Activated naive CD4-positive, alpha-beta T cell treated with anti-CD3 and anti-CD28 coated beads, Interleukin-2, amount 50 U/mL, for 24 hours (primary cell): Measurements from ENCODE around the gene CCDC149.

Source experiments
- H3K27ac Mint-ChIP-seq: one replicate; pipeline ENCODE4 v1.8.0; 2021; ENCODE audit warnings: mild to moderate bottlenecking, mixed read lengths
- H3K27me3 Mint-ChIP-seq: one replicate; pipeline ENCODE4 v1.8.0; 2021; ENCODE audit warnings: mixed read lengths
- H3K36me3 Mint-ChIP-seq: one replicate; pipeline ENCODE4 v1.8.0; 2021; ENCODE audit warnings: mixed read lengths
- H3K4me1 Mint-ChIP-seq: one replicate; pipeline ENCODE4 v1.8.0; 2021; ENCODE audit warnings: mixed read lengths
- H3K4me3 Mint-ChIP-seq: one replicate; pipeline ENCODE4 v1.8.0; 2021; ENCODE audit warnings: mild to moderate bottlenecking, mixed read lengths
- H3K9me3 Mint-ChIP-seq: one replicate; pipeline ENCODE4 v1.8.0; 2021; ENCODE audit warnings: mixed read lengths

Gene CCDC149

GRCh38 chr4:24912252-24913118 lies at the start of gene CCDC149:
Gene CCDC149, minus strand, starts transcription at chr4:24913042. Its CDS starts 178 bp downstream, at chr4:24912864.
- Mint-ChIP-seq H3K4me3 (peak within 1 kb of the TSS; percentile 51), H3K9me3 (peaks cover 9% of the 10 kb centered on the region)

GRCh38 chr4:24957886-24958285 lies 45.0 kb upstream of the CCDC149 start:
- no peak overlapping the region for H3K27ac Mint-ChIP-seq
- no peak overlapping the region for H3K4me3 Mint-ChIP-seq
- no peaks in the 10 kb centered on the region for H3K4me1 Mint-ChIP-seq
- H3K36me3 Mint-ChIP-seq = peaks cover 2% of the 10 kb centered on the region
- H3K9me3 Mint-ChIP-seq = peaks cover 13% of the 10 kb centered on the region
- H3K27me3 Mint-ChIP-seq = peaks cover 4% of the 10 kb centered on the region

More at GRCh38 chr4:24912252-24913118, at the start of gene CCDC149:
- no peak within 1 kb of the TSS for H3K27ac Mint-ChIP-seq
- H3K27me3 Mint-ChIP-seq = peaks cover 41% of the 10 kb centered on the region
- H3K4me1 Mint-ChIP-seq = peaks cover 4% of the 10 kb centered on the region
- peaks cover 1% of the 10 kb centered on the region for H3K36me3 Mint-ChIP-seq

GRCh38 chr4:24956763-24957162 lies 43.9 kb upstream of the CCDC149 start:
- peaks cover 4% of the 10 kb centered on the region for H3K27me3 Mint-ChIP-seq
- no peak overlapping the region for H3K27ac Mint-ChIP-seq
- no peak overlapping the region for H3K4me3 Mint-ChIP-seq
- peaks cover 13% of the 10 kb centered on the region for H3K9me3 Mint-ChIP-seq
- peaks cover 2% of the 10 kb centered on the region for H3K36me3 Mint-ChIP-seq
- no peaks in the 10 kb centered on the region for H3K4me1 Mint-ChIP-seq

- Mint-ChIP-seq H3K27me3 (peaks cover 4% of the 10 kb centered on the region), H3K4me1 (no peaks in the 10 kb centered on the region), H3K27ac (no peak overlapping the region), H3K4me3 (no peak overlapping the region), H3K9me3 (peaks cover 13% of the 10 kb centered on the region), H3K36me3 (peaks cover 2% of the 10 kb centered on the region)
Measured at GRCh38 chr4:24956091-24956490, 43.2 kb upstream of the CCDC149 start.

GRCh38 chr4:24952667-24953066 lies 39.8 kb upstream of the CCDC149 start:
- Mint-ChIP-seq H3K4me1 (no peaks in the 10 kb centered on the region), H3K36me3 (peaks cover 2% of the 10 kb centered on the region), H3K27ac (no peak overlapping the region), H3K27me3 (no peaks in the 10 kb centered on the region), H3K9me3 (peaks cover 16% of the 10 kb centered on the region), H3K4me3 (no peak overlapping the region)

GRCh38 chr4:24949970-24950369 lies 37.1 kb upstream of the CCDC149 start:
- H3K9me3 Mint-ChIP-seq = peaks cover 15% of the 10 kb centered on the region
- no peak overlapping the region for H3K27ac Mint-ChIP-seq
- no peaks in the 10 kb centered on the region for H3K4me1 Mint-ChIP-seq
- no peak overlapping the region for H3K4me3 Mint-ChIP-seq
- H3K36me3 Mint-ChIP-seq = peaks cover 2% of the 10 kb centered on the region
- H3K27me3 Mint-ChIP-seq = no peaks in the 10 kb centered on the region

DNA sequence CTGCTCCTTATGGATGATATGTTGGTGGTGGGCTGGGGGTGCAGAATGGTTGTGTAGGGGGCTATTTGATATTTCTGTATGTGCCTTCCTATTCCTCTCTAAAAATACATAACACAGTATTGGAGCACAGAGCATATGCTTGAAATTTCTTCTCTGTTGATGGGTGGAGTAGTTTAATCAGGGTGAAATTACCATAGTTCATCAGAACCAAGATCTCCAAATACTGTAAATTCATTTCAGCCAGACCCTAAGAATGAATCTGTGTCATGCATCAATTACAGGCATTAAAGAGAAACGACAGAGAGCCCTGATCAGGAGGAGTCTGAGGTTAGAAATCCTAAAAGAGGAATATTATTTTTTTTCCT lies 25.1 kb upstream of the CCDC149 start:
- Mint-ChIP-seq H3K4me1 (no peaks in the 10 kb centered on the region), H3K36me3 (peaks cover 2% of the 10 kb centered on the region), H3K9me3 (peaks cover 20% of the 10 kb centered on the region), H3K27ac (no peak overlapping the region), H3K4me3 (no peak overlapping the region), H3K27me3 (peaks cover 8% of the 10 kb centered on the region)

- Mint-ChIP-seq H3K4me3 (no peak overlapping the region), H3K27me3 (peaks cover 10% of the 10 kb centered on the region), H3K9me3 (peaks cover 20% of the 10 kb centered on the region), H3K4me1 (no peaks in the 10 kb centered on the region), H3K36me3 (peaks cover 2% of the 10 kb centered on the region), H3K27ac (no peak overlapping the region)
Measured at GRCh38 chr4:24937176-24937916, 24.5 kb upstream of the CCDC149 start.

DNA sequence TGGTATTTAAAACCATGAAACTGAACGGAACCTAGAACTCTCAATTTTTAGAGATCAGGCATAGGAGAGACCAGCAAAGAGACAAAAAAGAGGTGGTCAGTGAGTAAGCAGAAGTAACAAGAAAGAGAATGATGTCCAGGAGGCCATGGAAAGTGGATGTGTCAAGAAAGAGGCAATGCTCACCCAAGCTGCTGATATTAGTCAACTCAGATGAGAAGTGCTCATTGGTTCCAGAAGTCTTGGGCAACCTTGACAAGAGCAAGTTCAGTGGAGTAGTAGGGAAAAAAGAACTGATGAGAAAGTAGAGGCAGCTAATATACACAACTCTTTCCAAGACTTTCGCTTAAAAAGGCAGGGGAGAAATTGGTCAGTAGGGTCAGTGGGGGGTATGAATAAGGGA lies 23.0 kb upstream of the CCDC149 start:
- peaks cover 2% of the 10 kb centered on the region for H3K36me3 Mint-ChIP-seq
- H3K4me3 Mint-ChIP-seq = no peak overlapping the region
- H3K4me1 Mint-ChIP-seq = no peaks in the 10 kb centered on the region
- peaks cover 20% of the 10 kb centered on the region for H3K9me3 Mint-ChIP-seq
- H3K27ac Mint-ChIP-seq = no peak overlapping the region
- peaks cover 11% of the 10 kb centered on the region for H3K27me3 Mint-ChIP-seq

DNA sequence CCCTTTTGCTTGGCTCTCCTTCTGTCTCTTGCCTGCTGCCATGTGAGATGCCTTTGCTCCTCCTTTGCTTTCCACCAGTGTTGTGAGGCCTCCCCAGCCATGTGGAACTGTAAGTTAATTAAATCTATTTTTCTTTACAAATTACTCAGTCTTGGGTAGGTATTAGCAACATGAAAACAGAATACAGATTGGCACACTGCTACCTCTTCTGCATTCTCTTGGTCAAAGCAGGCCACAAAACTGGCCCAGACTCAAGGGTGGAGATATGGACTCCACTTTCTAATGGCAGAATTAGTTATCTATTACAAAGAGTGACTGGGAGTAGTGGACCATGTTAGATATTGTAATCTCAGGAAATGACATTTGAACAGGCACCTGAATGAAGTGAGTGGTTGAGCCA lies 21.5 kb upstream of the CCDC149 start:
- H3K4me3 Mint-ChIP-seq = no peak overlapping the region
- H3K4me1 Mint-ChIP-seq = no peaks in the 10 kb centered on the region
- peaks cover 15% of the 10 kb centered on the region for H3K9me3 Mint-ChIP-seq
- H3K27me3 Mint-ChIP-seq = peaks cover 12% of the 10 kb centered on the region
- H3K27ac Mint-ChIP-seq = no peak overlapping the region
- peaks cover 2% of the 10 kb centered on the region for H3K36me3 Mint-ChIP-seq

DNA sequence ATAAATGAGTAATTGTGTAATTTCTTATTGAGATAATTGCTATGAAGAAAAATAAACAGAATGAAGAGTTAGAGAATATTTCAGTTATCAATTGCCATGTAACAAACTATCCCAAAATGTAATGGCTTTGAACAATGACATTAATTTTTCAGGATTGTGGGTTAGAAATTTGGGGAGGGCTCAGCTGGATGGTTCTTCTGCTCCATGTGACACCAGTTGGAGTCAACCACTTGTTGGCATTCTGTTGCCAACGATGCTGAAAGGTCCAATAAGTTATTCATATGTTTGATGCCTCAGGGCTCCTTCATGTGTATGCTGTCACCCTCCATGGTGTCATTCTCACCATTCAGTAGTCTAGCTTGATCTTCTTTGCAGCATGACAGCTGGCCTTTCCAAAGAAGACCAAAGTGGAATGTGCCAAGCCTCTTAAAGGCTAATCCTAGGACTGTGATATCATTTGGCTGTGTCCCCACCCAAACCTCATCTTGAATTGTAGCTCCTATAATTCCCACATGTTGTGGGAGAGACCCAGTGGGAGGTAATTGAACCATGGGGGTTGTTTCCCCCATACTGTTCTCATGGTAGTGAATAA lies 20.9 kb upstream of the CCDC149 start:
- H3K4me3 Mint-ChIP-seq = no peak overlapping the region

GRCh38 chr4:24932515-24933225 lies 19.8 kb upstream of the CCDC149 start:
- H3K4me1 Mint-ChIP-seq = no peaks in the 10 kb centered on the region
- peaks cover 15% of the 10 kb centered on the region for H3K9me3 Mint-ChIP-seq
- H3K4me3 Mint-ChIP-seq = no peak overlapping the region

More for the DNA sequence above, 20.9 kb upstream of the CCDC149 start:
- H3K27ac Mint-ChIP-seq = no peak overlapping the region
- H3K27me3 Mint-ChIP-seq = peaks cover 12% of the 10 kb centered on the region
- peaks cover 15% of the 10 kb centered on the region for H3K9me3 Mint-ChIP-seq
- H3K4me1 Mint-ChIP-seq = no peaks in the 10 kb centered on the region
- H3K36me3 Mint-ChIP-seq = peaks cover 2% of the 10 kb centered on the region

GRCh38 chr4:24930151-24930550 lies 17.3 kb upstream of the CCDC149 start:
- H3K27me3 Mint-ChIP-seq = peaks cover 3% of the 10 kb centered on the region
- no peaks in the 10 kb centered on the region for H3K4me1 Mint-ChIP-seq
- H3K36me3 Mint-ChIP-seq = no peaks in the 10 kb centered on the region
- H3K4me3 Mint-ChIP-seq = no peak overlapping the region
- peaks cover 10% of the 10 kb centered on the region for H3K9me3 Mint-ChIP-seq
- H3K27ac Mint-ChIP-seq = no peak overlapping the region

More at GRCh38 chr4:24932515-24933225, 19.8 kb upstream of the CCDC149 start:
- H3K36me3 Mint-ChIP-seq = peaks cover 2% of the 10 kb centered on the region
- no peak overlapping the region for H3K27ac Mint-ChIP-seq
- peaks cover 12% of the 10 kb centered on the region for H3K27me3 Mint-ChIP-seq

DNA sequence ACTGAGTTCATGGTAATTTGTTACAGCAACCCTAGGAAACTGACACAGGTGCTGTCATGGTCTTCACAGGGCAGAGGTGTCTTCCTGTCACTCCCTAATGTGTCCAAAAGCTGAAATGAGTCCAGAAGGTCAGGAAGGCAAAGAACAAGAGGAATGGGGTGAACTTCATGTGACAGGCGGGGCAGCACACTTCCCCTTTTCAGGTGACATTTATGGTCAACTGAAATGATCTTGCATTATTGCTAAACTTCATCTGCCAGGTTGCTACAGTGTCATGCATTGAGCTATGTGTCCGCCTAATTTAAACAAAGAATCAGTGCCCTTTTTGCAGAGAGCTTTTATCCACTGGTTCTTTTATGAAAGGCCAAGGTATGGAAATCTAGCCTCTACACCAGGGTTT lies 15.9 kb upstream of the CCDC149 start:
- Mint-ChIP-seq H3K9me3 (no peaks in the 10 kb centered on the region), H3K4me3 (no peak overlapping the region), H3K36me3 (no peaks in the 10 kb centered on the region), H3K27me3 (peaks cover 3% of the 10 kb centered on the region), H3K4me1 (no peaks in the 10 kb centered on the region), H3K27ac (no peak overlapping the region)

GRCh38 chr4:24927049-24927448 lies 14.2 kb upstream of the CCDC149 start:
- H3K9me3 Mint-ChIP-seq = no peaks in the 10 kb centered on the region
- H3K27ac Mint-ChIP-seq = no peak overlapping the region
- H3K27me3 Mint-ChIP-seq = peaks cover 2% of the 10 kb centered on the region
- H3K36me3 Mint-ChIP-seq = no peaks in the 10 kb centered on the region
- no peak overlapping the region for H3K4me3 Mint-ChIP-seq
- H3K4me1 Mint-ChIP-seq = no peaks in the 10 kb centered on the region
